Measurements from ENCODE around the gene ATG7.

DNA sequence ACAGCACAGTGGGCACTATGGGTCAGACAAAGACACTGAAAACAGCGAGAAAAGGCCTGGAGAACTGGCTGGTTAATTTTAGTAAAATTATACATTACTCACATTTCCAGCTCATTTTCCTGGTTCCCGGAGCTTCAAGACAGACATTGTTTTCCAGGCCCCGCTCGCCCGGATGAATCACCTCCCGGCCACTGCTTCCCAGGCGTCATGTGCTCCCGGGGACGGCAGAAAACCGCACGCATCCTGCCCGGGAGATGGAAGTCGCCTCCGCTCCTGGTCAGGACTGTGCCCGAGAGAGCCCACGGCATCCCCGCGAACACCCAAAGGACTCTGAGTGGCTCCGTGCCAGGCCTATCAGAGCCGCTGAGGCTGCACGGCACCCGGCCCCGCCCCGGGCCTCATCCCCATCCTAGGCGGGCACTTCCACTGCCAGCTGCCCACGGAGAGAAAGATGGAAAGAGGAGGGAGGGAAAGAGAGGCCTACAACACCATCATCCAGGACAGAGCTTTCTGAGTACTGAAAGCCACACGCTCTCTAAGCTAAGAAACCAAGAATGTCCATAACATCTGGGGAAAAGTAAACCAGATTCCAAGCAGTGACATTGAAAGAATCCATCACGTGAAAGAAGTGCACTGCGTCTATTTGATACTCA, 296.4 kb downstream of the ATG7 start:
- no peak for TF ChIP-seq EP300 (IDR thresholded peaks at IDR 0.05)
- TF ChIP-seq, protein P1, sequence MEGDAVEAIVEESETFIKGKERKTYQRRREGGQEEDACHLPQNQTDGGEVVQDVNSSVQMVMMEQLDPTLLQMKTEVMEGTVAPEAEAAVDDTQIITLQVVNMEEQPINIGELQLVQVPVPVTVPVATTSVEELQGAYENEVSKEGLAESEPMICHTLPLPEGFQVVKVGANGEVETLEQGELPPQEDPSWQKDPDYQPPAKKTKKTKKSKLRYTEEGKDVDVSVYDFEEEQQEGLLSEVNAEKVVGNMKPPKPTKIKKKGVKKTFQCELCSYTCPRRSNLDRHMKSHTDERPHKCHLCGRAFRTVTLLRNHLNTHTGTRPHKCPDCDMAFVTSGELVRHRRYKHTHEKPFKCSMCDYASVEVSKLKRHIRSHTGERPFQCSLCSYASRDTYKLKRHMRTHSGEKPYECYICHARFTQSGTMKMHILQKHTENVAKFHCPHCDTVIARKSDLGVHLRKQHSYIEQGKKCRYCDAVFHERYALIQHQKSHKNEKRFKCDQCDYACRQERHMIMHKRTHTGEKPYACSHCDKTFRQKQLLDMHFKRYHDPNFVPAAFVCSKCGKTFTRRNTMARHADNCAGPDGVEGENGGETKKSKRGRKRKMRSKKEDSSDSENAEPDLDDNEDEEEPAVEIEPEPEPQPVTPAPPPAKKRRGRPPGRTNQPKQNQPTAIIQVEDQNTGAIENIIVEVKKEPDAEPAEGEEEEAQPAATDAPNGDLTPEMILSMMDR (IDR thresholded peaks at IDR 0.05): no peak
- TF ChIP-seq POLR2A (IDR thresholded peaks at IDR 0.05; ENCODE audit: low read depth): no peak
- peak; percentile 62 to 67 for TF ChIP-seq POLR2AphosphoS5 (IDR thresholded peaks at IDR 0.05)
